Measurements from ENCODE around the gene AGTRAP. TPM values are rescaled to one million over a fixed set of nuclear protein-coding genes. Genes with fewer than 3 reads are reported as not detected.

Gene AGTRAP
- total RNA-seq, 1 experiment from 2014 or later: 57.0 TPM

GRCh38 chr1:11721311-11721710 lies 14.6 kb upstream of the AGTRAP start:
- TF ChIP-seq POLR2AphosphoS5 (IDR thresholded peaks at IDR 0.05; ENCODE audit: low read depth, low read length): no peak
- TF ChIP-seq CTCF (IDR thresholded peaks at IDR 0.05): no peak
- TF ChIP-seq, protein P1, sequence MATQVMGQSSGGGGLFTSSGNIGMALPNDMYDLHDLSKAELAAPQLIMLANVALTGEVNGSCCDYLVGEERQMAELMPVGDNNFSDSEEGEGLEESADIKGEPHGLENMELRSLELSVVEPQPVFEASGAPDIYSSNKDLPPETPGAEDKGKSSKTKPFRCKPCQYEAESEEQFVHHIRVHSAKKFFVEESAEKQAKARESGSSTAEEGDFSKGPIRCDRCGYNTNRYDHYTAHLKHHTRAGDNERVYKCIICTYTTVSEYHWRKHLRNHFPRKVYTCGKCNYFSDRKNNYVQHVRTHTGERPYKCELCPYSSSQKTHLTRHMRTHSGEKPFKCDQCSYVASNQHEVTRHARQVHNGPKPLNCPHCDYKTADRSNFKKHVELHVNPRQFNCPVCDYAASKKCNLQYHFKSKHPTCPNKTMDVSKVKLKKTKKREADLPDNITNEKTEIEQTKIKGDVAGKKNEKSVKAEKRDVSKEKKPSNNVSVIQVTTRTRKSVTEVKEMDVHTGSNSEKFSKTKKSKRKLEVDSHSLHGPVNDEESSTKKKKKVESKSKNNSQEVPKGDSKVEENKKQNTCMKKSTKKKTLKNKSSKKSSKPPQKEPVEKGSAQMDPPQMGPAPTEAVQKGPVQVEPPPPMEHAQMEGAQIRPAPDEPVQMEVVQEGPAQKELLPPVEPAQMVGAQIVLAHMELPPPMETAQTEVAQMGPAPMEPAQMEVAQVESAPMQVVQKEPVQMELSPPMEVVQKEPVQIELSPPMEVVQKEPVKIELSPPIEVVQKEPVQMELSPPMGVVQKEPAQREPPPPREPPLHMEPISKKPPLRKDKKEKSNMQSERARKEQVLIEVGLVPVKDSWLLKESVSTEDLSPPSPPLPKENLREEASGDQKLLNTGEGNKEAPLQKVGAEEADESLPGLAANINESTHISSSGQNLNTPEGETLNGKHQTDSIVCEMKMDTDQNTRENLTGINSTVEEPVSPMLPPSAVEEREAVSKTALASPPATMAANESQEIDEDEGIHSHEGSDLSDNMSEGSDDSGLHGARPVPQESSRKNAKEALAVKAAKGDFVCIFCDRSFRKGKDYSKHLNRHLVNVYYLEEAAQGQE (IDR thresholded peaks at IDR 0.05; ENCODE audit: insufficient read depth in 1 of 2, low read depth in 2 of 2, low read length in 1 of 2): no peak
- no peak for TF ChIP-seq SIN3A (IDR thresholded peaks at IDR 0.05; ENCODE audit: borderline replicate concordance, insufficient read depth, low read depth, low read length)
- no peak for TF ChIP-seq TCF7L2 (IDR thresholded peaks at IDR 0.05; ENCODE audit: low read depth, low read length)
- in situ Hi-C loops (cut with HindIII; ENCODE audit: low pct_unique_long_range_greater_than_20kb, low sequenced_read_pairs) (no loop called here), intact Hi-C loops (cut with micrococcal nuclease; ENCODE audit: unreplicated experiment) (no loop called here)
- H3K9me3 ChIP-seq (ENCODE audit: control insufficient read depth, insufficient read depth, low read depth, low read length): no peaks in the 10 kb centered on the region
- ChIA-PET POLR2A (interaction anchor here (0.5 kb wide), 1 partner anchor 72 kb away, joined by 7 read pairs; no protein-coding TSS in a partner anchor), CTCF (interaction anchor here (1.0 to 1.1 kb wide), 2 partner anchors 48 to 75 kb away, joined by 3 to 5 read pairs; no protein-coding TSS in a partner anchor)
- H3K4me1 ChIP-seq (ENCODE audit: control insufficient read depth, insufficient read depth, low read length): no peaks in the 10 kb centered on the region; the same call in 1 of the 2 replicates
- H3K36me3 ChIP-seq (ENCODE audit: control insufficient read depth, insufficient read depth, low read length): no peaks in the 10 kb centered on the region
- H3K27me3 ChIP-seq (ENCODE audit: control insufficient read depth, insufficient read depth, low read length): no peaks in the 10 kb centered on the region
- no TSS peak for BruUV-seq (replicated peaks)
- no peak overlapping the region for H3K4me3 ChIP-seq (ENCODE audit: low read depth in 2 of 2, low read length in 2 of 2)
- H3K27ac ChIP-seq (ENCODE audit: low read length): no peak overlapping the region
- ATAC-seq (no peak), DNase-seq (ENCODE audit: low read depth, low spot score) (no peak)

DNA sequence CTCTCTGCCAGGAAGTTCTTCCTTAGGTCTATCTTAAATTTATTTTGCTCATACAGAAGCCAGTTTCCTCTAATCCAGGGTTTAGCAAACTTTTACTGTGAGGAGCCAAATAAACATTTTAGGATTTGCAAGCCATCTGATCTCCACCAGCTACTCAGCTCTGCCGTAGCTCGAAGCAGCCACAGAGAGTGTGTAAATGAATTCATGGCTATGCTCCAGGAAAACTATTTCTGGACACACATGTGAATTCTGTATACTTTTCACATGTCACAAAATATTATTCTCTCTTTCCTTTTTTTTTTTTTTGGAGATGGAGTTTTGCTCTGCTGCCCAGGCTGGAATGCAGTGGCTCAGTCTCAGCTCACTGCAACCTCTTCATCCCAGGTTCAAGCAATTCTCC lies 13.4 kb upstream of the AGTRAP start:
- TF ChIP-seq SIN3A (IDR thresholded peaks at IDR 0.05; ENCODE audit: borderline replicate concordance, insufficient read depth, low read depth, low read length): no peak
- TF ChIP-seq TCF7L2 (IDR thresholded peaks at IDR 0.05; ENCODE audit: low read depth, low read length): no peak
- TF ChIP-seq CTCF (IDR thresholded peaks at IDR 0.05): no peak
- no peak for TF ChIP-seq POLR2AphosphoS5 (IDR thresholded peaks at IDR 0.05; ENCODE audit: low read depth, low read length)
- TF ChIP-seq, protein P1 (IDR thresholded peaks at IDR 0.05; ENCODE audit: insufficient read depth in 1 of 2, low read depth in 2 of 2, low read length in 1 of 2): no peak
- DNase-seq (ENCODE audit: low read depth, low spot score): no peak
- H3K4me1 ChIP-seq (ENCODE audit: control insufficient read depth, insufficient read depth, low read length): no peaks in the 10 kb centered on the region; the same call in 1 of the 2 replicates
- in situ Hi-C loops (cut with HindIII; ENCODE audit: low pct_unique_long_range_greater_than_20kb, low sequenced_read_pairs): no loop called here
- no peaks in the 10 kb centered on the region for H3K27me3 ChIP-seq (ENCODE audit: control insufficient read depth, insufficient read depth, low read length)
- ATAC-seq: no peak
- no peaks in the 10 kb centered on the region for H3K36me3 ChIP-seq (ENCODE audit: control insufficient read depth, insufficient read depth, low read length)
- intact Hi-C loops (cut with micrococcal nuclease; ENCODE audit: unreplicated experiment): no loop called here
- ChIA-PET CTCF (interaction anchor here (0.7 to 0.9 kb wide), 3 partner anchors 27 to 72 kb away, joined by 4 to 8 read pairs (median 5); partner anchors contain the start of gene FBXO6), POLR2A (interaction anchor here (0.6 kb wide), 1 partner anchor 50 kb away, joined by 6 read pairs; no protein-coding TSS in a partner anchor)
- H3K27ac ChIP-seq (ENCODE audit: low read length): no peak overlapping the region
- H3K4me3 ChIP-seq (ENCODE audit: low read depth in 2 of 2, low read length in 2 of 2): no peak overlapping the region
- H3K9me3 ChIP-seq (ENCODE audit: control insufficient read depth, insufficient read depth, low read depth, low read length): no peaks in the 10 kb centered on the region
- BruUV-seq (replicated peaks): no TSS peak

Measured in Panc1 (cell line).